ENCODE measurements around the gene TBC1D14.

The TBC1D14 gene

DNA sequence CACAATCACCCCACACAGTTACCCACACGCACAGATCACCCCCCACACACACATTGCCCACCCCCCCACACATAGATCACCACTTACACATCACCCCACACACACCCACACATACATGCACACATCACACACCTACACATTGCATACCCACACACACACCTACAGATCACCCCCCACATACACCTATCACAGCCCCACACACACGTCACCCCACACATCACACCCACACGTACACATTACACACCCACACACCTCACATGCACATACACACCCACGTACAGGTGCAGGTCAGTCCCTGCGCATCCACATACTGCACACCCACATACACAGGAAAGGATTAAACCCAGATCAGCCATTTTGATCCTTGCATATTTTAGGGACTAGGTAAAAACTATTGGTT is 118.3 kb downstream of the TBC1D14 start:
- DNase-seq, result no peak

DNA sequence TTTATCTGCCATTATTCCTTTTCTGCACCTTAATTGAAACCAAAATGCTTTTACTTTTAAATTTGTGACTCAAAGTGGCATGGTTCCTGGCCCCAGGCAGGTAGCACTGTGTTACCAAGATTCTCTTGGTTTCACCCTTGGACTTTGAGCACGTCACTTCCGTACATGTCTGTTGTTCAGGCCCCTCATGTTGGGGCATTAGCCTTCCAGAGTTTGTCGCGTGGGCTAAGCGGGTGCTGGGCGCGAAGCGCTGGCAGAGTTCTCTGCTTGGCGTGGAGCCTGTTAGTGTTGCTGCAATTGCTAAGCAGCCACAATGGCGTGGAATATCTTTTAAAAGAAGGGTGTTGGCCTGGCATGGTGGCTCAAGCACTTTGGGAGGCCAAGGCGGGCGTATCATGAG is 119.6 kb downstream of the TBC1D14 start:
- no peak for DNase-seq

DNA sequence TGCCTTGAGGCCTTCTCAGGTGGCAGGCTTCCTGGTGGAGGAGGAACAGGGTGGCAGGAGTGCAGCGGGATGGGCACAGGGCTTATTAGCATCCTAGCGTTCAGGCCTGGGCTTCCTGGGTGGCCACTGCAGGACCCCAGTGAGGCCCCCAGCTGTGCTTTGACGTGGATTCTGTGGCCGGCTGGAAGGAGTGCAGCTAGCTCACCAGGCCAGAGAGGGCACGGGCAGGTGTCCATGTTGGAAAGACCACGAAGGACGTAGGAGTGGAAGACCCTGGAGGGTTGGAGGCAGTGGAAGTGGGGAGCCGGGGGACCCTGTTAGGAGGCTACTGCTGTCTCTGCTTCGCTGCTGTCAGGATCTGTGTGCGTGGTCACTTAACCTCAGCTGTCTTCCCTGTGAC is 120.3 kb downstream of the TBC1D14 start:
- no peak for DNase-seq

DNA sequence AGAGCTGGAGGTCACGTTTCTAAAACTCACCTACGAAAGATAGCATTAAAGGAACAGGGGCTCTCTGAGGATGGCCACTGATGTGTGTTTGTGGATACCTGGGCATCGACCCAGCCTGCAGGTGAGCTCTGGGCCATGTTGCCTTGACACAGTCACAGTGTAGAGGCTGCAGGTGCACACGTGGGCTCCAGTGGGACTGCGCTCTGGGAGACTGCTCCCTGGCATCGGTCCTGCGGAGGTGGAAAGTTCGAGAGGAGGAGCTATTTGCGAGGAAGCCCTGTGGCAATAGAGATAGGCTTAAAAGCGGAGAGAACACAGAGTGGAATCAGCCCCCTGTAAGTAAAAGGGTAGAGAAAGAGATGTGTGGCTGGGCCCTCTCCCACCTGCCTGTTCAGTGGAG is 121.2 kb downstream of the TBC1D14 start:
- DNase-seq, result no peak

DNA sequence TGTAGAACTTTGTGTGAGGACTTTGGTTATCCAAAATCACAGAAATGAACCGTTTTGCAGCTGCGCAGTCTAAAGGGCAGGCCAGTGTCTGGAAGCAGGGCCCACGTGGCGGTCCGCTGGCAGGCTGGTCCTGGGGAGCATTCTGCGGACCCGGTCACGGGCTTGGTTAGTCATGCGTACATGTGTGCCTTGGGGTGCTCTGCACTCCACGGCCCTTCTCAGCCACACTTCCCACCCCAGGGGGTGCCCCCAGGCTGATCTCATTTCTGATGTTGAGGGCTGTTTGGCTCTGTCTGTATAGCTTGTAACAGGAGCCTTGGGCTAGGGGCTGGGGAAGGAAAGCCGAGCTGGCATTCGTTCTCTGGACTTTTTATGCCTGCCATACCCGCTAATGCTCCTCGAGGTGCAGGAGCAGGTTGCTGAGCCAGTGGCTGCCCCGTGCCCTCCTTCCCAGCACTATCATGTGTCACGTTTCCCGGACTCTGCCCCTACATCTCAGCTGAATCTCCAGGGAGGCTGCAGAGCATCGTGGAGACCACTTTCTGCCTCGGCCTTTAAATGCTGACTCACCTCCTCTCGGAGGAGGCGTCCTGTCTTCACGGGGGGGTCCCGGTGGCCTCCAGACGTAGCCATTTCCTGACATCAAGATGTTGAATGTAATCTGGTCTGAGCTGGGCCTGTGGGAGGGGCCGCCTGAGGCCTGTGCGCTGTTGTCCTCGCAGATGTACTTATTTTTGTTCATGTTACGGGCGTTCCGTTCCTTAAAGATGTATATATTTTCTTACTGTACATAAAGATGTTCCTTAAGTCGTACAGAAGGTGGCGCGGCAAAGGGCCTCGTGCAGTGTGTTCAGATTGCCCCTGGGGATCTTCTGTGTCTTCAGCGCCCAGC is 122.2 kb downstream of the TBC1D14 start:
- DNase-seq, result no peak

DNA sequence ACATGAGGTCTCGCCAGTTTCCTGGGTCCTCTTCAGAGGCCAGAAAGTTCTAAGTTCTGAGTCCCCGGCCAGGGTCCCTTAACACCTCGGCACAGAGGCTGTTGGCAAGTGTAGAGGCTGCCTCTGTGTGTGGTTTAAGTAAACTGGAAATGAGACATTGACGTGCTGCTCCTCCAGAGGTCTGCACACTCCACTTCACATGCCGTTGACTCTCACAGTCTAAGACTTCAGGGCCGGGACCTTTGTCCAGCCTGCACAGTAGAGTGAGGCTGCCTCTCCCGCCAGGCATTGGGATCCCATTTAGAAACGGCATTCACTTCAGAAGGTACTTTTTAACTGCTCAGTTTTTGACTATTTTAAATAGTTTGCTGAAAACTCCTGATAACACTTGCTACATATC is 123.0 kb downstream of the TBC1D14 start:
- no peak for DNase-seq

DNA sequence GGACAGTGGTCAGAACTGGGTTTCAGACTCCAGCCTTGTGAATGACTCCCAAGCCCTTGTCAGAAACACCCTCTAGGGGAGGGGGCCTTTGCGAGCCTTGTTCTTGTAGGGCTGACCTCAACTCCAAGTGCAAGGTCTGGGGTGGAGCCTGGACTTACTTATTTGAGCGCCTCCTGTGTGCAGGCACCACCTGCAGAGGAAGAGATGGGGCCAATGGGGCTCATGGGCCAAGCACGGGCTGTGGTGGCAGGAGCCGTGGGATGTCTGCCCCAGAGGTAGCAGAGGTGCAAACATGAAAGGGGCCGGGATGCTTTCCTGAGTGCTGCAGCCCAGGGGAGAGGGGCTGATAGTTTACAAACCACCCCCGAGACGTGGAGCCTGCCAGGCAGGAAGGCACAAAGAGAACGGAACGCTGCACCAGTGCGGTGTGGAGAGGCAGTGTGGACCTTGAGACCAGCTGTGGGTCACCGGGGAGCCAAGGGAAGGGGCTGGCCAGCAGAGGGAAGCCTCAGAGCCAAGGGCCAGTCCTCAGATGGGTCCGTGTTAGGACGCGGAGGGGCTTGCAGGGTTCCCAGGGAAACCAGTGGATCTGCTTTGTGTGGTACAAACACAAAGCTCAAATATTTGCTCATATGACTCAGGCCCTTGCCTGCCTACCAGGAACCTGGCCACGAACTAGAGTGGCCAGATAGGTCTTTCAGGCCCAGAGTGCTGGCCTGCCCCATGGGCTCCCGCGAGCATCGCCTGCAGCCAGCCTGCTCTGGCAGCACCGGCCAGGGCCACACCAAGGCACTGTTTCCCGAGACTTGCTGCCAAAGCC is 124.8 kb downstream of the TBC1D14 start:
- DNase-seq, result no peak

DNA sequence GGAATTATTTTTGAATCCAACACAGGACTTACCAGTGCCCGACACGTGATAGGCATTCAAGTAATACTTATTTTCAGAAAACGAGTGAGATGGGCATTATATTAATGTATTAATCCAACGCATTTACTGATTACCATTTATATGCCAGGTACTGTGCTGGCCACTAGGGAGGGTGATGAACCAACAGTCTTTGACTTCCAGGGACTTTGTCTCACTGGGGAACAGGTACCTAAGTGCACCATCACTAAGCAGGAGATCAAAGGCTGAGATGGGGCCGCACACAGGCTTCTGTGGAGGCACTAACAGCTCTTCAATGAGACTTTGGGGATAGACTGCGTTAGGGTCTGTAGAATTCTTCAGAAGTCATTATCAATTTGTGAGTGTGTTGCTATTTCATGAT is 127.8 kb downstream of the TBC1D14 start:
- no peak for DNase-seq

DNA sequence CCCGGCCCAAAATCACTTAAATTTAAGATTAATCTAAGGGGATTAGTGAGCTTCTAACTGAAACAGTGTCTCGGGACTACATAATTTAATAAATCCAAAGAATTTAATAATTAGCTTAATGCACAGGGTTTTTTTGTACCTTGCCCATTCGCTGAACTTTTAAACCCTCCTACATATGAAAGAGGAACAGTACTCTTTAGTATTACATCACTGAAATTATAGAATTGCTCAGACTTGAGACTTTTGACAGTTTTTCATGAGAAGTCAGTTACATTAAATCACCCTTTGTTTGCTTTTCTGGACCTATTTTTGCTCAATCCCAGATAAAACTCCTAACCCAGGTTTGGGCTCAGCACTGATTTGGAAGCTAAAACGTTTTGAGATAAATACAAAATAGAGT is 131.1 kb downstream of the TBC1D14 start:
- no peak for DNase-seq

DNA sequence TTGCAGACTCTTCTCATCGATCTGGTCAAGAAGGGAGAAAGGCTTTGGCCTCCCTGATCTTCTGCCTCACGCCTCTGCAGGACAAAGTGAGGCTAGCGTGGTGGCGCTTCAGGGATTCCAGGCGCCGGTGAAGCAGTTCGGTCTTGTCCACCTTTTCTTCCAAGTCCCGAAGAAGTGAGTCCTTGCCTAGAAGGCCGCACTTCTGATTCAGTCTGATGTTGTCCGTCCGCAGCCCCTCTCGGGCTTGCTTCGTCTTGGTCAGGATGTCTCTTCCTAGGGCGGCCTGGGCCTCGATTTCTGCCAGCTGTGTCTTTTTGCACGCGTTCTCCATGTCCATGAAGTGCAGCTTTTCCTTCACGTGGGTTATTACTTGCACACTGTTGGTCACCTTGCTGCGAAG is 131.6 kb downstream of the TBC1D14 start:
- no peak for DNase-seq

DNA sequence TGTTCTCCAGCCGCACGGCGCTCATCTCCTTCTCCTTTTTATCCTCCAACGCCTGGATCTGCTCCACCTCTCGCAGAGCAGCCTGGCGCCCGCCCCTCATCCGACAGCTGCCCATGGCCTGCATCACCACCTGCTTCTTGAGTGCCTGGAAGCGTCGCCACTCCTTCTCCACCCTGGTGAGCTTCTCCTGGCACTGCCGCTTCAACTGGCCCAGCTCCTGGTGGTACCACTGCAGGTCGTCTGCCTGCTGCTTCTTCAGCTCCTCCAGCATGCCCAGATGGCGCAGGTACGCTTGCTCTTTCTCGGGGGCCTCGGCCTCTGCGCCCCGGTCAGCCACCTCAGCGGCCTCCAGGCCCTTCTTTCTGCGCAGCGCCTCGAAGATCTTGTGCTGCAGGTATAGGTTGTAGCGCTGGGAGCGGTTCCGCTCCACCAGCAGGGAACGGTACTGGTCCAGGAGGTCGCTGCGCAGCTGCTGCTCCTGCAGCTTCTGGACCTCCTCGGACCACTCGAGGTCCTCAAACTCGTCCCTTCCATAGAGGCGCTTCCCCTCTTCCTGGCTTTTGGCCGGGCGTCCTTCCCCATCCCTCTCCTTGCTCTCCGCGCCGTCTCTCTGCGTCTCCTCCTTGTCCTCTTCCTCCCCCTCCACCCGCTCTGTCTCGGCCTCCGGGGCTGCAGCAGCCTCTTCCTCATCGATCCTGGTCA is 132.3 kb downstream of the TBC1D14 start:
- no peak for DNase-seq

DNA sequence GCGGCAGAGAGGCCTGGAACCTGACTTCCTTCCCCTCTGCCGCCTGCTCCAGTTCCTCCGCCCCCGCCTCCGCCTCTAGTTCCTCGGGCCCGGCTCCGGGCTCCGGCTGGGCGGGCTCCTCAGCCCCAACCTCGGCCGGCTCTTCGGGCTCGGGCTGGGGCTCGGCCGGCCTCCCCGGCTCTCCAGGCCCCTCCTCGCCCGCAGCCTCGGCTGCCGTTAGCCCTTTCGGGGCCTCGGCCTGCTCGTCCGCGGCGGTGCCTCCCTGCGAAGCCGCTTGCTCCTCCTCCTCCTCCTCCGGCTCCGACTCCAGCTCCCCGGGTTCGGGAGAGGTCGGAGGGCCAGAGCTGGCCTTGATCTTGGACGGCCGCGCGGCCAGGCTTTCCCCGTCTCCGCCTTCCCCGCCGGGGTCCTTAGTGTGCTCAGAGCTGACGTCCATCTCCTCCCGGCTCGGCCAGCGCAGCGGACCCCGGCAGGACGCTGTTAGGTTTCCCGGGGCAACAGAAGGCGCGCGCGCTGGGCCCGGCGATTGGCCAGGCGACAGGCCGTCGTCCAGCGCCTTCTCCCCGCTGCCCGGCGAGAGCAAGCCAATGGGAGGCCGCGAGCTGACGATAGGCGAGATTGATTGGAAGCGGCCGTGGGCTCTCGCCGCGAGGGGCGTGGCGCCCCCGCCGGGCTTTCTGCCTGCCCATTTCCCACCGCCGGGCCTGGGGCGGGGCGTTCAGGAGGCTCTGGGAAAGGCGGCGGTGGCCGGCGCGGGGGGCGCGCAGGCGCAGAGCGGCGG is 133.1 kb downstream of the TBC1D14 start:
- peak; percentile 90 for DNase-seq

DNA sequence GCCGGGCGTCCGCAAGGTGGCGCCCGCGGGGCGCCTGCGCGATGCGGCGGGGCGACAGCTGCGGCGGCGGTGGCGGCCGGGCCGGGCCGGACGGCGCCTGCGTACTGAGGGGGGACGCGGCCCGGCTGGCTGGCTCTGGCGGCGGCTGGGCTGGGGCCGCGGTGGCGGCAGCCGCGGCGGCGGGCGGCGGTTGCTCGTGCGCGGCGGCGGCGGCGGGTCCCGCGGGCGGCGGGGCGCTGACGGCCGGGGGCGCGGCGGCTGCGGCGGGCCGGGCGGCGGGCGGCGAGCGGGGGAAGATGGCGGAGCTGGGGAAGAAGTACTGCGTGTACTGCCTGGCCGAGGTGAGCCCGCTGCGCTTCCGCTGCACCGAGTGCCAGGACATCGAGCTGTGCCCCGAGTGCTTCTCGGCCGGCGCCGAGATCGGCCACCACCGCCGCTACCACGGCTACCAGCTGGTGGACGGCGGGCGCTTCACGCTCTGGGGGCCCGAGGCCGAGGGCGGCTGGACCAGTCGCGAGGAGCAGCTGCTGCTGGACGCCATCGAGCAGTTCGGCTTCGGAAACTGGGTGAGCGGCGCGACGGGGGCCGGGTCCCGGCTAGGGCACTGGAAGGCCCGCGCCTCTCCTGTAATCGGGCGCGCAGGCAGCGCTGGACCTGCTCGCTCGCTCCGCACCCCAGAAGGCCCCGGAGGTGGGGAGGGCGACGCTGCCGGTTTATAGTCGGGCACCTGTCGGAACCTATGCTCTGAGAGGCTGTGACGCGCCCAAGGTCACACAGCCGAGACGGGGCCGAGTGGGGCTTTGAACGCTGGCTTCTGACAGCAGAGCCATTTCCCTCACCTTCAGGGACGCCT is 133.9 kb downstream of the TBC1D14 start, which contains the start of gene TADA2B:
TADA2B (plus strand) TSS at position 89 of the 853 bp plus-strand sequence; CDS start at position 297, 208 bp downstream.
- peak; percentile 51 for DNase-seq

DNA sequence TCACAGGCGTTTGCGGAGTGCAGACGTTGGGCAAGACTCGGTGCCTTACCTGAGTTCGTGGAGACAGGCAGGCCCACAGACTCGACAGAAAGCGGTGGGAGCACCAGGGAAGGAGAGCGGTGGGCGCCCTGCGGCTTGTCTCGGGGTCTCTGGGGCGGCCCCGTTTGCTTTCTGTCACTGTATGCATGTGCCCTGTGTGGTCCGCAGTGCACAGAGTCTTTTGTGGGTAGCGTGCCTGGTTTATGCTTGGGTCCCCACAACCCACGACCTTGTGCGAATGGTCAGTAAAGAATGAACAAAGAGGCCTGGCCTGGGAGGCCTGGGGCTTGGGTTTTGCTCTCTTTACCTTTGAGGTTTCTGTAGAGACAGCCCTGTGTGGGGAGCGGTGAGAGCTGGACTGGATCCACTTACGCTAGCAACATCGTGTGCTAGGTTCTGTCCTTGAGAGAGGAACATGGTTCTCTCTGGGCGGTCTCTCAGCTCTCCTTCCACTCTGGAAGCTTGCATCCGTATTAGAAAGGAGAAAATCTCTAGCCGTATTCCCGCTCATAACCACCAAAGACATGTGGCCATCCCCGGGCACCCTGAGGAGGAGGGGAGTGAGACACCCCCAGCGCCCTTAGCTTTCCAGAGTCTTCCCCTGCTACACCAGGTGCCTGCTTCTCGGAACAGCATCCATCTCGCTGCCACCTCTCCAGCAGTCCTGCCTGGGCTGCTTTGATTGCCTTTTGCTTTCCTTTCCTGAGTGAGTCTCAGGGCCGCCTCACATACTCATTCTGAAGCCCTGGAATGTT is 134.7 kb downstream of the TBC1D14 start:
- DNase-seq, result no peak

DNA sequence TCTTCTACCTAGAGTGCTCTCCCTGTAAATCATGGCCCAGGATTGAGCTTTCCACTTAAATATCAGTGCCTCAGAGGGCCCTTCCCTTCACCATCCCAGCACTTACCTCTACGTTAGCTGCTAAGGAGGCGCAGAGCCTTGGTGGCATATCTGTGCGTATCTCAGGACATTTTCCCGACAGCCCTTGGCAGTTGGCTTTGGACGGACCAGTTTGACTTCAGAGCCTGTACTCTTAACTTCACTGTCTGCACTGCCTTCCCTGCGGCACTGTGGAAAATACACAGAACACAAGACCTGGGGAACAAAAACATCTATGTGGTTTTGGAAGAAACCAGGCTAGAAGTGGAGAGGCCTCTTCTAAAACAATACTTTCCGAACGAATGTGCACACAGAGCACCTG is 135.9 kb downstream of the TBC1D14 start:
- no peak for DNase-seq

DNA sequence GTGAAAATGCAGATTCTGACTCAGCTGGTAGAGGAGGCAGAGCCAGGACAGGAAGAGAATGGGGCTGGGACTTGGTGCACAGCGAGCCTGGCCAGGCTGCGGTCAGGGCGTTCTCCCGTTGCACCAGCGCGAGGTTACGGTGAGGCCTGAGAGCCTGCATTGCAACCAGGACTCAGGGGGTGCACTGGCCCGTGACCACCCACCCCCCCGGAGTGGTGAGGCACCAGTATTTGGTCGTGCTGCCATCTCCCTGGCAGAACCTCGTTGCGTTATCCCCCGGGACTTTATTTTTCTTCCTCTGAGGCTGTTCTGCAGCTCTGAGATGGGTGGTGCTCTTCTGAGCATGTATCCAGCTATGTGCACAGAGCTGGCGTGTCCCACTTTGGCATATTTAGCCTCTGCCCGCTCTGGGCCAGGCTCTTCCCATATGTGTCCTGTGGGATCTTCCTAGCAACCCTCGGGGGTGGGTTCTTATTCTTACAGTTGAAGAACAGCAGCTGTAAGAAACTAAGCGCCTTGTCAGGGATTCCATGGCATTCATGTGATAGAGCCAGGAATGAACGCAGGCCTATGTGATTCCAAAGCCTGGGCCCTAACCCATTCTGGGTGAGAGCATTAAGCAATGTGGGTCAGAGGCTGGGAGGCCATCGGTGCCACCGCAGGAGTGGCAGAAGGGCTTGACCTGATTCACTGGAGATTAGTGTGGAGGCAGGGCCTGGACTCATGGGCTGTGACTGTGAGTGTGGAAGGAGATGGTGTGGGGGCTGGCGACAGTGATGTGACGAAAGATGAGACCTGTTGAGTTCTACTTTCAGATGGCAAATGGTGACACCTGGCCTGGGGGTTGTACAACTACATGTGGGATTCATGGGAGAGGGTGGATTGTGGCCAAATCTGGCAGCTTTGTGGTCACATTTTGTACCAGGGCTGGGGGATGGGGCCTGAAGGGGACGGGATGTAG is 136.6 kb downstream of the TBC1D14 start:
- DNase-seq, result no peak

DNA sequence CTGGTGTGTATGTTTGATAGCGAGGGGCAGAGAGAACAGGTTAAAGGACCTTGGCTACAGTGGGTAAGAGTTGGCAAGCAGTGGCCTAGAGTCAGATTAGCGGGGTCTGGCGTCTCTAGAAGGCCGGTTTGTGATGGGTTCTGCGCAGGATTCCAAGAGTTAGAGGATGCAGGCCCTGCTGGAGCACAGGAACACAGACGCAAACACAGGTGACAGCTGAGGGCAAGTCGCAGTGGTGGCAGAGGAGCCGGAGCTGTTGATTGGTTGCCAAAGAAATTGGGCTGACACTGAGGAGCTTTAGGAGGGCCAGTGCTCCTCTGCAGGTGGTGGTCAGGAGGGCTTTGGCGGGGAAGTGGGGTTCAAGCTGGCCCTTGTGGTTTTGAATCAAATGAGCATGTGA is 137.3 kb downstream of the TBC1D14 start:
- DNase-seq, result no peak

DNA sequence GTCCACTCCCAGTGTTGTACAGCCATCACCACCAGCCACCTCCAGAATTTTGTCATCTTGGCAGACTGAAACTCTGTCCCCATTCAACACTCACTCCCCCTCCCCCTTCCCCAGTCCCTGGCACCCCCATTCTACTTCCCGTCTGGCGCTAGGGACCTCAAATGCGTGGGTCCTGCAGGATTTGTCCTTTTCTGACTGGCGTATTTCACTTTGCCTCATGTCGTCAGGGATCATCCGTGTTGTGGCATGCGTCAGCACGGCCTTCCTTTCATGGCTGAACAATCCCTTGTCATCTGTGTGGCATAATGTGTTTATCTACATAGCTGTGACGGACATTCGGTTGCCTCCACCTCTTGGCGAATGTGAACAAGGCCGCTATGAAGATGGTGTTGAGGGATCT is 139.0 kb downstream of the TBC1D14 start:
- DNase-seq, result no peak

DNA sequence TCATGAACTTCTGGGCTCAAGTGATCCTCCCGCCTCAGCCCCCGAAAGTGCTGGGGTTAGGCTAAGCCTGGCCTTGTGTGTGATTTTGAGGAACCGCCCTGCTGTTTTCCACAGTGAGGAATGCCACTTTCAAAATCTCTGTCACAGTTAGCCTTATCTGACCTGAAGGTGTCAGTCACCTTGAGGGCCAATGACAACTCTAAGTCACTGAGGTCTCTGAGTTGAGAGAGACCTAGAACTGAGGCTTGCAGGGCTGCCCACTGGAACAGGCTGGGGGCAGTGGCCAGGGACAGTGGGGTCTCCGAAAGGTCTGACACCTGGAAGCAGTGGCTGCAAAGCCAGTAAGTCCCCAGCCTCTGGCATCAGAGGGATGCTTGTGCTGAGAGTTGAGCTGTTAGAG is 139.7 kb downstream of the TBC1D14 start:
- DNase-seq, result no peak

Data from activated effector memory CD4-positive, alpha-beta T cell treated with Interleukin-2 at 50 U/mL for 16 hours (primary cell).